ENCODE results near the gene FRMD5.

Gene FRMD5

GRCh38 chr15:44159492-44159891 is 35.6 kb downstream of the FRMD5 start:
- no peak for FAIRE-seq

- no peak for FAIRE-seq
Observed at GRCh38 chr15:44158111-44158510, 37.0 kb downstream of the FRMD5 start.

- FAIRE-seq: no peak
Observed at GRCh38 chr15:44157679-44158078, 37.4 kb downstream of the FRMD5 start.

GRCh38 chr15:44153352-44153751 is 41.7 kb downstream of the FRMD5 start:
- no peak for FAIRE-seq

GRCh38 chr15:44149224-44149623 is 45.8 kb downstream of the FRMD5 start:
- FAIRE-seq: no peak

GRCh38 chr15:44148580-44148979 is 46.5 kb downstream of the FRMD5 start:
- FAIRE-seq: no peak

GRCh38 chr15:44147636-44148035 is 47.4 kb downstream of the FRMD5 start:
- FAIRE-seq: no peak

- no peak for FAIRE-seq
Observed at GRCh38 chr15:44145495-44145894, 49.6 kb downstream of the FRMD5 start.

- no peak for FAIRE-seq
Observed at GRCh38 chr15:44144992-44145391, 50.1 kb downstream of the FRMD5 start.

GRCh38 chr15:44144184-44144583 is 50.9 kb downstream of the FRMD5 start:
- no peak for FAIRE-seq

GRCh38 chr15:44137750-44138149 is 57.3 kb downstream of the FRMD5 start:
- FAIRE-seq: no peak

GRCh38 chr15:44136991-44137477 is 58.0 kb downstream of the FRMD5 start:
- FAIRE-seq: no peak

GRCh38 chr15:44132057-44132456 is 63.0 kb downstream of the FRMD5 start:
- no peak for FAIRE-seq

GRCh38 chr15:44130778-44131177 is 64.3 kb downstream of the FRMD5 start:
- FAIRE-seq: no peak

- no peak for FAIRE-seq
Observed at GRCh38 chr15:44129911-44130310, 65.2 kb downstream of the FRMD5 start.

- FAIRE-seq: no peak
Observed at GRCh38 chr15:44128443-44128842, 66.6 kb downstream of the FRMD5 start.

GRCh38 chr15:44125879-44126278 is 69.2 kb downstream of the FRMD5 start:
- FAIRE-seq: no peak

- FAIRE-seq: no peak
Observed at GRCh38 chr15:44102675-44103254, 92.3 kb downstream of the FRMD5 start.

GRCh38 chr15:44101944-44102343 is 93.1 kb downstream of the FRMD5 start:
- FAIRE-seq: no peak

- FAIRE-seq: no peak
Observed at GRCh38 chr15:44101286-44101685, 93.8 kb downstream of the FRMD5 start.

- FAIRE-seq: no peak
Observed at GRCh38 chr15:44099671-44100070, 95.4 kb downstream of the FRMD5 start.

GRCh38 chr15:44097552-44097951 is 97.5 kb downstream of the FRMD5 start:
- no peak for FAIRE-seq

GRCh38 chr15:44096596-44096995 is 98.5 kb downstream of the FRMD5 start:
- FAIRE-seq: no peak

- no peak for FAIRE-seq
Observed at GRCh38 chr15:44094781-44095180, 100.3 kb downstream of the FRMD5 start.

GRCh38 chr15:44093836-44094235 is 101.2 kb downstream of the FRMD5 start:
- FAIRE-seq: no peak
